ENCODE results near the gene NAV3.

The NAV3 gene

GRCh38 chr12:77924703-77925102 is 94.0 kb downstream of the NAV3 start:
- DNase-seq (ENCODE audit: low read depth in 2 of 2, low spot score in 1 of 2), result no peak

- no peak for DNase-seq (ENCODE audit: low read depth in 2 of 2, low spot score in 1 of 2)
These were observed 94.9 kb downstream of the NAV3 start for GRCh38 chr12:77925536-77926108.

DNA sequence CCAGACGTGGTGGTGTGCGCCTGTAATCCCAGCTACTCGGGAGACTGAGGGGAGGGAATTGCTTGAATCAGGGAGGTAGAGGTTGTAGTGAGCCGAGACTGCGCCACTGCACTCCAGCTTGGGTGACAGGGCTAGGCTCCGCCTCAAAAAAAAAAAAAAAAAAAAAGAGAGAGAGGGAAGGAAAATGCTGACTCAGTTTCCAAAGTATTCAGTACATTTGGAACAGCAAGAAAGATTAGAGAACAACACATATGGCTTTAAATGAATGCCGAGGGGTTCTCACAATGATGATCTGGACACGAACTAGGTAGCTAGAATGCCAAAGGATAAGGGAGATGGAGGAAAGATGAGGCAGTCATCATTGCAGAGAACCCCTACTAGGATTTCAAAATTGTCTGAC is 97.4 kb downstream of the NAV3 start:
- DNase-seq (ENCODE audit: low read depth in 2 of 2, low spot score in 1 of 2), result no peak

DNA sequence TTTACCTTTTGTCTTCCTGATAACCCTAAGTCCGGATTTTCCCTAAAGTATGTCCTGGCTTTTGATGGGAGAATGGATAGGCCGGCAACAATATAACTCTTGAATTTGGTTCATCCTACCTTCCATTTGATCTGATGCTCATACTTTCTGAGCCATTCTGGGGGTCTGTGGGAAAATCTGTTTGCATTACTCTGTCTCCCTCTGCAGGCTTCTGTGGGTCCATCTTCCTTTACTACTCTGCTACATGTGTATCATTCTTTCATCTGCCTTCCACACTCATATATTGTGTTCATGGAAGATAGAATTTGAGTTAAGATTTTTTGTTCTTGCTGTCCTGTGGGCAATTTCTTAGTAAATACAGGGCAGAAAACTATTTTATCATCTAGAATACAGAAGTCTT is 101.5 kb downstream of the NAV3 start:
- DNase-seq (ENCODE audit: low read depth in 2 of 2, low spot score in 1 of 2), result no peak

DNA sequence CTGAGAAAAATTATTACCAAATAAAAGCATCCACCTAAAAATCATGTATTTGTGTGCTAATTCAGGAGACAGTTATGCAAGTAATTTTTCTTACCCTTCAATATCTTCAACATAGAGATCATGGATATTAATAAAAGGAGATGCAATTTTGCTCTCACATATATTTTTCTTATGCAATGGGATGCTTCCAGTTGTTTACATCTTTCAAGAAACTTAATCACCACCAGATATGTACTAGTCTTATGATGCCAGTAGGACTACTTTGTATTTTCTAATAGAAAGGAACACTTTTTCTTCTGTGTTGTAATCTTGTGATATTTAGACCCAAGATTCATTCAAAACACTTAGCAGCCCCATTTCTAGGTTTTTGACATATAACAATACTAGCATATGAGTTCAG is 107.6 kb downstream of the NAV3 start:
- no peak for DNase-seq (ENCODE audit: low read depth in 2 of 2, low spot score in 1 of 2)

- no peak for DNase-seq (ENCODE audit: low read depth in 2 of 2, low spot score in 1 of 2)
These were observed 109.3 kb downstream of the NAV3 start for GRCh38 chr12:77940011-77940423.

DNA sequence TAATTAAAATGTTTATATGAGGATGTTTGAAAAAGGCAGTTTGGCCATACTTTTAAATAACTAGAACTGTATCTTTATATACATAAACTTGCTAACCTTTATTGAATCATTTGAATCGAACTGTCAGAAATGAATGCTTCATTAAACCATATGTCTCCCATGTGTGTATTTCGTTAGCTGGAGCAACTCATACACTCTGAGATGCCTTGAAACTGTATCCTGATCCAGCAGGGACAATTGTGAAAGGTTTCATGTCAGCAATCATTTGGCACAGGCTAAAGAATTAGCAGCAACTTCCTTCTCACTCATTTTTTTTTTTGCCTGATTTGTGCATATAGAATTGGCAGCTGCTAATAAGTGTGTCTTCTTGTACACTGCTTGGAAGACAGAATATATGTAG is 109.9 kb downstream of the NAV3 start:
- DNase-seq (ENCODE audit: low read depth in 2 of 2, low spot score in 1 of 2), result no peak

DNA sequence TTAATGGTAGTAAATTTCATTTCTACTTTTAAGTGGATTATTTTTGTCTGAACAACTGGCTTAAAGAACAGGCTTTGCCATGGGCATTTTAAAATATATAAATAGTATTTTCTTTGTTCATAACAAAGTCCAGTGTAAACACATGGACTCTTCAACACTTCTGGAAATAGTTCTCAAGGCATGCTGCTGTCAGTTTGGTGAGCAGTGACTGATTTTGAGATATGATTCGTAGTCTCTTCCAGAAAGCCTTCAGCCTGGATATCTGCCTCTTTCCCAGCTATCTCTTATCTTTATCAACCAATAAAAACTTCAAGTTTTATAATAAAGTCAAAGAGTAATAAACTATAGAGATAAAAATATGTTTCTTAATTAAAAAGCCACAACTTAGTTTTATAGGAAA is 110.7 kb downstream of the NAV3 start:
- no peak for DNase-seq (ENCODE audit: low read depth in 2 of 2, low spot score in 1 of 2)

- no peak for DNase-seq (ENCODE audit: low read depth in 2 of 2, low spot score in 1 of 2)
These were observed 112.8 kb downstream of the NAV3 start for GRCh38 chr12:77943466-77943865.

DNA sequence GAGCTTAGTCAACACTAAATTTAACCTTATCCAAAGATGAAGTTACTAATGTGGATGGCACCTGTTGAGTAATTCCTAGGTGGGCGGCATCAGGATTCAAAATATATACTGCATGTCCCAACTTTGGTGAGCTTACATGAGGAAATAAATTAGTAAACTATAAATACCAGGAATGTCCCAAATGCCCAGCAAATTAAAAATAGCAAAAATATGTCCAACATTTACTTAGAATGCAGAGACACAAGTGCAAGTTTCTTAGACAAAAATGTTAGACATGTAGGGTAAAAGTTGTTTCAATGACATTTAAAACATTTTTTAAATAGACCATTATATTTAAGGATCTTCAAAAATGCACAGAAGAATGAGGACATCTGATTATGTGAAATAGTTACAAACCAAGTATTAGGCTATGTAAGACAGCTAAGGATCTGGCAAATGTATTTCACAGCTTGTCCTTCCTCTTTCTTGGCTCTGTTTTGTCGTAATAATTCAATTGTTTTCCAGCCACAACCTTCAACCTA is 115.9 kb downstream of the NAV3 start:
- DNase-seq (ENCODE audit: low read depth in 2 of 2, low spot score in 1 of 2), result no peak

DNA sequence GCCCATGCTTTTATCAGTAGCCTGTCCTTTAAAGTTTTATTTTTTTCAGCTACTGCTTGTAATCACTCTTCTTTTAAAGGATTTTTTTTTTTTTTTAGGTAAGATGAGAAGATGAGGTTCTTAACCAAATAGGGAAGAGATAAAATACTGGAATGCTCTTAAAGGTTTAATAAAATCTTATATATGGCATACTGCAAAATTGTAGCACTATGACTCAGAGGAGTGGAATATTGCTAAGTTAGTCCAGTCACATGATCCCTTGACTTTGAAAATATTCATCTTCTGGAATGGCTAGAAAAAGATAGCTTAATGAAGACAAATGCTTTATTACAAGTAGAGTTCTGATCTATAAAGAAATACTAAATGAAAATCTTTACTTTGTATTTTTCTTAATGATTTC is 116.6 kb downstream of the NAV3 start:
- DNase-seq (ENCODE audit: low read depth in 2 of 2, low spot score in 1 of 2), result no peak

- DNase-seq (ENCODE audit: low read depth in 2 of 2, low spot score in 1 of 2), result no peak
These were observed 117.1 kb downstream of the NAV3 start for GRCh38 chr12:77947746-77948145.

- no peak for DNase-seq (ENCODE audit: low read depth in 2 of 2, low spot score in 1 of 2)
These were observed 119.2 kb downstream of the NAV3 start for GRCh38 chr12:77949943-77950342.

- DNase-seq (ENCODE audit: low read depth in 2 of 2, low spot score in 1 of 2), result no peak
These were observed 123.0 kb downstream of the NAV3 start for GRCh38 chr12:77953528-77954205.

DNA sequence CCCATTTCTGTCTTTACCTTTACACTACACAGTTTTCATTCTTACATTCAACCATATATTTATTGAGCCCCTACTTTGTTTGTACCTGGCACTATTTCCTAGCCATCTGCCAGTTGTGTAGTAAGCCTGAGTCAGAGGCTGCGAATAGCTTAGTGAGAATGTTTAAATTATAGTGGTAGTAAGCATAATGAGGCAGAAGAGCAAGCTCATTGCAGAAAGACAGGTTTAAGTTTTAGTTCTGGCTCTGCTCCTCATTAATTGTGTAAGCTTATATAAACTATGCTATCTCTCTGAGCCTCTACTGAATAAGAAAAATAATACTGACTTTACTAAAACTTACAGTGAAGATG is 123.5 kb downstream of the NAV3 start:
- DNase-seq (ENCODE audit: low read depth in 2 of 2, low spot score in 1 of 2), result no peak

DNA sequence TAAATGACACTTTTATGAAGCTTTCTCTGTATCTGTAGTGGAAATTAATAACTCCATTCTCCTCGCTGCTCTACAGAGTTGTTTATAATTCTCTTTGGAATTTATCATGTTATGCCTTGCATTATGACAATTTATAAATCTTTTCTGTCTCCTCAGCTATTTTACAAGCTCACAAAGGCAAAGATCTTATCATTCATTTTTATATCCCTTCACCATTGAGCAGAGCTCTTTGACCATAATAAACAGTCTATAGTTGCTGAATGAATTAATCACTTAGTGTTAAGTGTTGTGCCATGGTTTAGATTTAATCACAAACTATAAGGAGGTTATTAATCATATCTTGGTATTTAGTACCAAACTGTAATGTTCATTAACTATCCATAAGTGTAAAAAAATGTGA is 126.4 kb downstream of the NAV3 start:
- no peak for DNase-seq (ENCODE audit: low read depth in 2 of 2, low spot score in 1 of 2)

DNA sequence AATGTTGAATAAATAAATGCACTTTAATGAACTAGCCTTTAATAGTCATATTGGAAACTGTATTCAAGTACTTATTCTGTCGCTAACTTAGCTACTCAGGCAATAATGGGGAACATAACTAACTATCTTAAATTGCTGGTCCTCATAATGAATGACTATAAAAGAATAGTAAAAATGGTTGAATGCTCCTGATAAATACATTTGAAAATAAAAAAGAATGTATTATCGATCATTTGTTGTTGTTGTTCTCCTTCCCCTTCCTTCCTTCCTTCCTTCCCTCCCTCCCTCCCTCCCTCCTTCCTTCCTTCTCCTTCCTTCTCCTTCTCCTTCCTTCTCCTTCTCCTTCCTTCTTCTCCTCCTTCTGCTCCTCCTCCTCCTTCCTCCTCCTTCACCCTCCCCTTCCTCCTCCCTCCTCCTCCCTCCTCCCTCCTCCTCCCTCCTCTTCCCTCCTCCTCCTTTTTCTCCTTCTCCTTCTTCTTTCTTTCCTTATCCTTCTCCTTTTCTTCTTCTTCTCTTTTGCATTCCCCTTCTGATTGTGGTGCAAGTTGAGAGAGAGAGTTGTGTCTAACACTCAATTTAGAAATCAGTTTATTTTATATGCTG is 133.0 kb downstream of the NAV3 start:
- no peak for DNase-seq (ENCODE audit: low read depth in 2 of 2, low spot score in 1 of 2)

DNA sequence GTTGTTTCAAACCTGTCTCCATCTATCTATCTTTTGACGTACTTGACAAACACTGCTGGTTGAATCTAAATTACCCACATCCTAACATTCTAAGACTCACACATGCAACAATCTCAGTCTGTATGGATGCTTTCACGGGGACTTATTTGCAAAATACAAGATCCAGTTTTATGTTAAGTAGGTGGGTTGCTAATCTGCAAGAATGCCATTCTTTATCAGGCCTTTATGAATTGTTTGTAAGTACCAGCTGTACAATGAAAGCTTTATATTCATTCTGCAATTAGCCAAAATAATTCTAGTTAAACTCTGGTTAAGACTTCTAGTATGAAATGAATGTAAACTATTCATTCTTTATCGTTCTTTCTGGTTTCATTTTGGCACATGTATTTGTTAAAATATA is 135.1 kb downstream of the NAV3 start:
- DNase-seq (ENCODE audit: low read depth in 2 of 2, low spot score in 1 of 2), result no peak

- no peak for DNase-seq (ENCODE audit: low read depth in 2 of 2, low spot score in 1 of 2)
These were observed 137.3 kb downstream of the NAV3 start for GRCh38 chr12:77968021-77968420.

DNA sequence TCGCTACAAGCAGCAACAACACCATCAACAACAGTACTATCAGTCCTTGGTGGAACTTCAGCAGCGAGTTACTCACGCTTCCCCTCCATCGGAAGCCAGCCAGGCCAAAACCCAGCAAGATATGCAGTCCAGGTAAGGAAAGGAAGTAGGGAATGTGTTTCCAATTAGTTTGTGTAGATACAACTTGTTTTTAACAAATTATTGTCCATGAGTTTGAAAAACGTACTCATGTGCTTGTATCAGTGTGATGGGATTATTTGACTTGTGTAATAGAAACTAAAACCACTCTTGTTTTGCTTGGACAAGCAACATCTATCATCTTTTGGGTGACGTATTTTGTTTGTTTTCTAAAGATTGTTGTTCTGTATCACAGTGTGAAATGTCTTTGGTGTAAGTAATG is 137.9 kb downstream of the NAV3 start:
- DNase-seq (ENCODE audit: low read depth in 2 of 2, low spot score in 1 of 2), result no peak

GRCh38 chr12:77973579-77973978 is 142.9 kb downstream of the NAV3 start:
- DNase-seq (ENCODE audit: low read depth in 2 of 2, low spot score in 1 of 2), result no peak

DNA sequence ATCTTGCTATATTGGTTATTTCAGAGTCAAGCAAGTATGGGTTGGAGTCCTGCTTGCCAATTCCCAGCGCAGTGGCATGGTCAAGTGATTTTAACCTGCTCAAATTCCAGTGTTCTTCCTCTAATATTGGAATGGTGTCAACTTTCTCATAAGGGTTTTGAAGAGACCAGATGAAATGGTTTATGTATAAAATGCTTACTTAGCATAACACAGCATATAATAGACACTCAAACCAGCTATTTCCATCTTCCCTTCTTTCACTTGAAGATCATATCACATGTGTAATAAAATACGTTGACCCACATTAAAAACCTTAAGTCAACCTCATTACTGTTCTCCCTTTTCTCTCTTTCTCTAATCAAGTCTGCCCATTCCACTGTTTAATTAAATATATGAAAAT is 144.0 kb downstream of the NAV3 start:
- no peak for DNase-seq (ENCODE audit: low read depth in 2 of 2, low spot score in 1 of 2)

Data from stimulated activated CD8-positive, alpha-beta memory T cell treated with anti-CD3 and anti-CD28 coated beads, Interleukin-4, amount 100 ng/mL, for 4 hours (primary cell).